Raji (cell line): ENCODE measurements around the gene PMPCB.

ENCODE experiments used
- POLR2A ChIP-seq: IDR thresholded peaks from 2 replicates; pipeline ENCODE4 v1.6.1; 2011; ENCODE audit warnings: low read depth, low read length, control low read depth; ENCODE audit not compliant: insufficient read depth

The PMPCB gene, protein sequence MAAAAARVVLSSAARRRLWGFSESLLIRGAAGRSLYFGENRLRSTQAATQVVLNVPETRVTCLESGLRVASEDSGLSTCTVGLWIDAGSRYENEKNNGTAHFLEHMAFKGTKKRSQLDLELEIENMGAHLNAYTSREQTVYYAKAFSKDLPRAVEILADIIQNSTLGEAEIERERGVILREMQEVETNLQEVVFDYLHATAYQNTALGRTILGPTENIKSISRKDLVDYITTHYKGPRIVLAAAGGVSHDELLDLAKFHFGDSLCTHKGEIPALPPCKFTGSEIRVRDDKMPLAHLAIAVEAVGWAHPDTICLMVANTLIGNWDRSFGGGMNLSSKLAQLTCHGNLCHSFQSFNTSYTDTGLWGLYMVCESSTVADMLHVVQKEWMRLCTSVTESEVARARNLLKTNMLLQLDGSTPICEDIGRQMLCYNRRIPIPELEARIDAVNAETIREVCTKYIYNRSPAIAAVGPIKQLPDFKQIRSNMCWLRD

DNA sequence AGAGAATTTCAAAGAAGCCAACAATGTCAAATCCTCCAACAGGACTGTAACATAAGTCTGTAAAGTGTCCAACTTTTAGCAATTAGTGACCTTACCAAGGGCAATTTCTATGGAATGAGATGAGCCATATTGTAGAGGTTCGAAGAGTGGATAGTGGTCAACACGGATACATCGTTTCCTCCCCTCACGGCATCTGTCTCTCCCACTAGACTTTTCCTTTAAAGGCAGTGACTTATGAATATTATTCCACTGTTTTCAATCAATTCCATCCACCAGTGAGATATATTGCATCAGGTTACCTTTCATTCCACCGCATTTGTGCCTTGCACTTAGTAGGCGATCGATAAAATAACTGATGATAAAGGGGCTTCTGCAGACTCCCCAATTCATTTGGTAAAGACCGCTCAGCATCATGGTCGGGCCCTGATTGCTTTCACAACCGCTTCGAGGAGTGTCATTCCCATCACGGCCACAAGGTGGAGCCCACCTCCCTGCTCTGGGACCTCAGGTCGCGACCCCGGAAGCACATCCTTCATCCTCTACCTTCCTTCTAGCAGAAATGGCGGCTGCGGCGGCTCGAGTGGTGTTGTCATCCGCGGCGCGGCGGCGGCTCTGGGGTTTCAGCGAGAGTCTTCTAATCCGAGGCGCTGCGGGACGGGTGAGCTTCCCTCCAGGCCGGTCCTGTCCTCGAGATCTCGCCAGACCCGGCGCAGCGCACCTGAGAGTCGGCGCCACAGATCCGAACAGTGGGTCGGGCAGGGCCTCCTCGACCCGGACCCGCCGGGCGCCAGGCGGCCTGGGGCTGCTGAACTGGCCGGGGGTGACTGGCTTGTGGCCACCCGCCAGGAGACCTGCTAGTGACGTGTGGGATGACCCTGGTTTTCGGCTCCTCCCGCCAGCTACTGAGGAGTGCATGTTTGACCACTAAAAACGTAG is at the start of gene PMPCB:
Gene PMPCB, plus strand, starts transcription at position 535 of the 936 bp plus-strand sequence. Its CDS starts 25 bp downstream, at position 560.
- TF ChIP-seq POLR2A: peak; percentile 85

DNA sequence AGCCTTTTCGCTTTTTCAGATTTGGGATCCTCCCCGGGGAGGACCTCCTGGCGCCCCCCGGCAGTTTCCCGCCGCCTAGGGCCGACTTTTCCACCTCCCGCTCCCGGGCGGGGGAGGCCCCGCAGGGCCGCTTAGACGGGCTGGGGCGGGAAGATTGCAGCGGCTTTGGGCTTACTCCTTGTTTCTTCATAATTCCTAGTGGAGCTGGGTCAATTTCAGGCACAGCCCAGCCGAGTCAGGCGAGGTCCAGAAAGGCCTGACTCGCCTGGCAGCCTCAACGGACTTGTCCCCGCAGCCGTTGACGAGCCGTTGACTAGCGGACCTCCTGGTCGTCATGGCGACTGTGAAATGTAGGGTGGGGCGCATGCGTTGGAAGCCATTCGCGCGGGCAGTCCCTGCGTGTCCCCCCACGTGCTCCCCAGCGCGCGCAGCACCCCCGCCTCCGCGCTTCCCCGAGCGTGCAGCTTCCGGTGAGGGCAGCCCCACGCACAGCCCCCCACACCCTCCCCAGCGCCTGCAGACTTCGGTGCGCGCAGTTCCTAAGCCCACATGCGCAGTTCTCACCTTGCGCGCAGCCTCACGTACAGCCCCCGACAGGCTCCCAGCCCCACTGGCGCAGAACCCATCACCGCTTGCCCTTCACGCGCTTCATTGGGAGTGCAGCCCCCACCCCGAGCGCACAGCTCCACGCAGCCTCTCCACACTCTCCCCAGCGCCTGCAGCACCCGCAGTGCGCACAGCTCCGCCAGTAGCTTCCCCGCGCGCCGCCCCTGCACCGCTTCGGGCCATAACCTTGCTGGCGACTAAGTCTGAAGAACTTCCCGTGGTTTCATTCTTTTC is 17.1 kb upstream of the PMPCB start:
- TF ChIP-seq POLR2A: peak; percentile 70; the same call in 1 of the 2 replicates

DNA sequence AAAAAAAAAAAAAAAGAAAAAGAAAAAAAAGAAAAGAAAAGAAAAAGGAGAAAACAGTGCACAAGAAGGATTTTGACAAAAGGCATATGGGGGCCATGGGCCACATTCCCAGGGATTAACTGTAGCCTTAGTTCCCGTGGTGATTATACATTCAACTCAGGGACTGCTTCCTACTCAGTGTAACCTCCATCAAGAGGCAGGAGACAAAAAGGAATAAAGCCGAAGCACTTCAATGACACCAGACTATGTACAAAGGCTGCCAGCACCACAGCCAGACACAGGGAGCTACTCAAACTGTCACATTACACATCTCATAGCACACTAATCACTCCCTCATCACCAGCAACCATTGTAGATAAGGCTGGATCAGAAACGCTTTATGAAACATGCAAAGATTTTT is 5.1 kb upstream of the PMPCB start:
- no peak for TF ChIP-seq POLR2A

DNA sequence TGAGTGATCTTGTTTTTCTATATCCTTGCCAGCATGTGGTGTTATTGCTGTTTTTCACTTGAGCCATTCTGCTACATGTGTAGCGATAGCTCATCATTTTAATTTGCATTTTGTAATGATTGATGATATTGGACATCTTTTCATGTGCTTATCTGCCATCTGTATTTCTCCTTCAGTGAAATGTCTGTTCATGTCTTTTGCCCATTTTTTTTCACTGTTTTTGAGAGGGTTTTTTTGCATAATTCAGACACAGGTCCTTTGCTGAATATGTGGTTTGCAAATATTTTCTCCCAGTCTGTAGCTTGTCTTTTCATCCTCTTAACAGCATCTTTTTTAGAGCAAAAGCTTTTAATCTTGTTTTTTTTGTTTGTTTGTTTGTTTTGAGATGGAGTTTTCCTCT is 3.7 kb upstream of the PMPCB start:
- no peak for TF ChIP-seq POLR2A

DNA sequence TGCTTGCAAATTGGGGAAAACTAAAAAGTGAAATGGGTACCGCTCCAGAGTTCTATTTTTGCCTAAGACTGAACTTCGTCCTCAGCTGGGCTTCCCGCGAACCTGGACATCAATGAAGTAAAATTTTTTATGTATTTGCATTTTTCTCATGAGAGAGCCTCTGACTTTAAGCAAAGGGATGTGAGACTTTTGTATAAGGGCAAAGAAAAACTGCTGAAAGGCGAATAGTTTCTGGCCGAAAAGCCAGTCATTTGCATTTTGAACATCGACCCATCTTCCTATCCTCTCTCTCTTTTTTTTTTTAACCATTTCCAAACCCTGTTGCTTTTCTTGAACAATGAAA is 573 bp downstream of the PMPCB start:
- TF ChIP-seq POLR2A: no peak

DNA sequence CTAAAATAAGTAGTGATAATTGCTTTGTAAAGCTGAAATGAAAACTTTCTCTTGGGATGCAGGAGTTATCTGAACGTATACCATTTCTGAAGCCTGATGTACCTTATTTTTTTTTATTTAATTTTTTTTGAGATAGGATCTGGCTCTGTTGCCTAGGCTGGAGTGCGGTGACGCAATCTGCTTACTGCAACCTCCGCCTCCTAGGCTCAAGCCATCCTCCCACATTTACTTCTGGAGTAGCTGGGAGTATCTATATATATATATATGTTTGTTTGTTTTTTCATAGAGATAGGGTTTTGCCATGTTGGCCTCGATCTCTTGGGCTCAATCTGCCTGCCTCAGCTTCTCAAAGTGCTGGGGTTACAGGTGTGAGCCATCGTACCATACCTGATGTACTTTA is 2.4 kb downstream of the PMPCB start:
- no peak for TF ChIP-seq POLR2A

DNA sequence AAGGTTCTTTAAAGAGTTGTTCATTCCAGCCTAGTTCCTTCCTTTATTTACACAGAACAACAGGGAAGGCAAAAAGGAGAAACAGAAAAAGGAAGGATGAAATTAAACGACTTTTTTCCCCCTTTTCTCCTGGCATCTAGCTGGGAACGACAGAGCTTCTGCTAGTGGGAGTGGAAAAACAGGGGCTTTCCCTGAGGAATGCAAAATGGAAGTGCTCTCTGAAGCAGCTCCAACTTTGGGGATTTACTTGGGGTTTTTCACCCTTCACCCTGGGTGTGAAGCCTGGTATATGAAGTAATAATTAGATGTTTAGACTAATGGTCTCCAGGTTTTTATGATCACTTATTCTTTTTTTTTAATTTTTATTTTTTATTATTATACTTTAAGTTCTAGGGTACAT is 4.2 kb downstream of the PMPCB start:
- no peak for TF ChIP-seq POLR2A

DNA sequence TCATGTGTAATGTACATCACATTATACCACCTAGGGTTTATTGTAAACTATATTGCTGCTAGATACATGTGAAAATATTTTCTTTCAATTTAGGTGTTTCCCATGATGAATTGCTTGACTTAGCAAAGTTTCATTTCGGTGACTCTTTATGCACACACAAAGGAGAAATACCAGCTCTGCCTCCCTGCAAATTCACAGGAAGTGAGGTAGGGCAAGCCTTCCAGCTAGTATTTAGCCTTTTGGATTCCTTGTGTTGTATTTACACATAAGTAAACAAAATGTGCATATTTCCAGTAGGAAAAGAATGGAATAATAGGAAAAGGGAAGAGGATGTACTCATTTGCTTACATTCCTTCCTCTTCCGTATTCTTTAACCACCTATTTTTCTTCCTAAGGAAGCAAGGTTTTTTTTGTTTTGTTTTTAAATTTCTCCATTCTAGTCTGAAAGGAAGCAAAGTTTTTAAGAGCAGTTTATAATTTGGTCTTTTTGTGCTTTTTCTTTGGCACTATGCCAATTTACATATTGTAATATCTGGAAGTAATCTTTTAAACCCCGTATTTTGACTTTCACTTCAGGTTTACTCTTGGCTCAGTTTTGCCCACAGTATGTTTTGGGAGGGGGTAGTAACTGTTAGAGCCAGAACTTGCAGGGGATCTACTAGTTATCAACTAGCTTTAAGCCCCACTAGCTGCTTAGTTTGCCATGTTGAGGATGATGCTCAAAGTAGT is 10.4 kb downstream of the PMPCB start:
- no peak for TF ChIP-seq POLR2A

DNA sequence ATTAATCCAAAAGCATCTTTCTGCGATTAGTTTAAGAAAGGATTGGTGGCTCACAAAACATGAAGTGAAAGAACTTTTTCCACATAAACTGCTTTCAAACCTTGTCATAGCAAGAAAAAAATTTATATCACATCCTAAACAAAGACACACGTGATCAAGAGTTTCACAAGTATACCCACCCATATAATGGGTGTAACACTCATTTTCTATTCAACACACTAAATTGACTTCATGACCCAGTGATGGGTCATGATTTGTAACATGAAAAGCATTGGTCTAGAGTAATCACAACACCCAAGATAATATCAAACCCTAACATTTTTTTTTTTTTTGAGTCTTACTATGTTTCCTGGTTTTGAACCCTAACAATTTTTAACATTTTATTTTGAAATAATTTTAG is 17.6 kb downstream of the PMPCB start:
- no peak for TF ChIP-seq POLR2A

DNA sequence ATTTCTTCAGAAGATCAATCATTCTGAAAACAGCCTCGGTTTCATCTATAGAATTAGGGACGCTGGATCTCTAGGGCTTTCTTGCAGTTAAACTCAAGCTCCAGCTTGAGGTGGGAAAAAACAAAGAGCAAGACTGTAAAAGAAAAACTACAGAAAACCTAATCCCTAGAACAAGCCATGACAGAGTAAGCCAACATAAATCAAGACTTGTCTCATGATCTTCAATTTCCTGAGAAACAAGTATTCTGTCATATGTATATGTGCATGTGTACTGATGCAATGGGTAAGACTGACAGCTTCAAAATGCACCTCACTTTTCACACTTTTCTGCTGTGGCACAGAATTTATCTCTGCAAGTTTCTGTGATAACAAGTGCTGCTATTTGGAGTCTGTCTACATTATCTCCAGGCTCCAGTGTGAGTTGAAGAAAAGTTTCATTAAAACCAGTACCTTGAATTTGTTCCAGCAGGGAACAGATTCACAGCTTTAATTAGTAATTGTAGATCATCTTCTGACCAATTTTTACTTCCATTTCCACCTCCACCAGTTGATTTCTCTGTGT is 19.2 kb downstream of the PMPCB start:
- TF ChIP-seq POLR2A: no peak

DNA sequence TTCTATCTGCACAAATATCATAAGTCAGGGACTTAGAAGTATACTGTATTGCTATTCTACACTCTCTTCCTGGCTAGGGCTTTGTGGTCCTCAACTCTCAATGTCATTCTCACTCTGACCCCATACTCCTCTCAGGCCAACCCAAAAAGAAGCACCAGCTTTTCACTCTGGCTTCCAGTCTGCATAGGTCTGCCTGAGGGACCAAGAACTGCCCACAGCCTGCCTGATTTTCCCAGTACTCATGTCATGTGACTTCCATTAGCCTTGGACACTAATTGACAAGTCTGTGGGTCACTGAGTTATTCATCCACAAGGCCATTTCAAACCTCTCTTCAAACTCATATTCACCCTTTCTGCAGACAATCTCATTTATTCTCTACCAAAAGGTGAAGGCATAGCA is 19.8 kb downstream of the PMPCB start:
- TF ChIP-seq POLR2A: no peak

DNA sequence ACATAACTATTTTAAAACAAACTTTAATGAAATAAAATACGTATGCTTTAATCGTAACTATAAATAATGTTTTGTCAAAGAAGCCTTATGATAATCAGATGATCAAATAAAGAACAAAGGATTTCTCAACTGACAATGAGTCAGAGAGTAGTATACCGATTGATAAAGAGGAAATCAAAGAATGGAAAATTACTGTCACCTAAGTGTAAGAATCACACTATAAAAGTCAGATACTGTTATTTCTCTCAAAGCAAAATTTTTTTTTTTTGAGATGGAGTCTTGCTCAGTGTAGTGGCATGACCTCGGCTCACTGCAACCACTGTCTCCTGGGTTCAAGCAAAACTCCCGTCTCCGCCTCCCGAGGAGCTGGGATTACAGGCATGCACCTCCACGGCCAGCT is 28.5 kb downstream of the PMPCB start:
- no peak for TF ChIP-seq POLR2A

DNA sequence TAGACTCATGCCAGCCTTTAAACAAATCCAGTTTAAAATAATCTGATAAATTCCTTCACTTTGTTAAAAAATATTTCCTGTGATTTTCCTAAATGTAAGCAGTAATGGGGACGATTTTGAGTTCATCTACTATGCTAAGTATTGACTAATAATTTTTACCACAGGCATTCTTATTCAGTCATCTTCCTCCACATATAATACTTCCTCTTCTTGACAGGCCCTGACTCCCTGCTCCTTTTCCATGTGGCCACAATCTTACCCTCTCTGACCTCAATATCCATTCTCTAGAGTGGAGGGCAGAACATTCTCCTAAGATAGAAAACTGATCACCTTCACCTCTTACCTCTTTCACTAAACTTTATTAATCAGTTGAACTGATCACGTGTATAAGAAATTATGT is 39.5 kb downstream of the PMPCB start:
- no peak for TF ChIP-seq POLR2A

DNA sequence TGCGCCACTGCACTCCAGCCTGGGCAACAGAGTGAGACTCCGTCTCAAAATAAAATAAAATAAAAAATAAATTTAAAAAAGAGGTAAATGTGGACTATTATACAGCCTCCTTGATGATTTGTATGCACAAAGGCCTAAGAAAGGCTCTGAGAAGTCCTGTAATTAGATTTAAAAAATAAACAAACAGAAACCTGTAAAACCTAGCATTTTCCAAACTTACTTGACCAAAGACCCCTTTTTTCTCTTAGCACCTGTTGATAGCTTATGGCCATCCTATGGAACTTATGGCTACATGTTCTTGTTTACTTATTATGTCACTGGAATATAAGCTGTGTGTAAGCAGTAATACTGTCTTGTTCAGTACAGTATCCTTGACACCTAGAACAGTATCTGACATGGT is 41.6 kb downstream of the PMPCB start:
- TF ChIP-seq POLR2A: no peak
